HG02885 (cell line): Measurements from ENCODE around the gene SENP8.
"Not testable (repeated sequence)": the region's sequence is repeated elsewhere in the genome, so short reads cannot be mapped to it uniquely, and the experiment has no call there.

ENCODE experiments used
- ATAC-seq: cut with Tn5 transposase; IDR thresholded peaks from one replicate; pipeline ENCODE4 v1.9.1; 2021; ENCODE audit warnings: mild to moderate bottlenecking; ENCODE audit not compliant: unreplicated experiment, poor library complexity

SENP8 gene

GRCh38 chr15:72154316-72154715, 36.1 kb downstream of the SENP8 start:
- ATAC-seq = no peak

- no peak for ATAC-seq
Observed at GRCh38 chr15:72155003-72155621, 36.9 kb downstream of the SENP8 start.

GRCh38 chr15:72155635-72156616, 37.7 kb downstream of the SENP8 start:
- peak; percentile 47 for ATAC-seq

- no peak for ATAC-seq
Observed at GRCh38 chr15:72156928-72157327, 38.7 kb downstream of the SENP8 start.

GRCh38 chr15:72160696-72161245, 42.6 kb downstream of the SENP8 start:
- no peak for ATAC-seq

GRCh38 chr15:72161361-72162132, 43.3 kb downstream of the SENP8 start:
- no peak for ATAC-seq

GRCh38 chr15:72162569-72162968, 44.4 kb downstream of the SENP8 start:
- ATAC-seq = no peak

- no peak for ATAC-seq
Observed at GRCh38 chr15:72163719-72164118, 45.5 kb downstream of the SENP8 start.

GRCh38 chr15:72166716-72167417, 48.7 kb downstream of the SENP8 start:
- no peak for ATAC-seq

GRCh38 chr15:72167445-72167844, 49.2 kb downstream of the SENP8 start:
- no peak for ATAC-seq

- ATAC-seq = no peak
Observed at GRCh38 chr15:72168131-72168807, 50.1 kb downstream of the SENP8 start.

GRCh38 chr15:72168808-72169190, 50.6 kb downstream of the SENP8 start:
- no peak for ATAC-seq

- ATAC-seq = no peak
Observed at GRCh38 chr15:72169236-72169920, 51.2 kb downstream of the SENP8 start.

- ATAC-seq = no peak
Observed at GRCh38 chr15:72169921-72170611, 51.9 kb downstream of the SENP8 start.

- no peak for ATAC-seq
Observed at GRCh38 chr15:72170691-72171090, 52.5 kb downstream of the SENP8 start.

GRCh38 chr15:72171978-72172377, 53.8 kb downstream of the SENP8 start:
- not testable (repeated sequence) for ATAC-seq

GRCh38 chr15:72172796-72173195, 54.6 kb downstream of the SENP8 start:
- no peak for ATAC-seq

- ATAC-seq = no peak
Observed at GRCh38 chr15:72173401-72173800, 55.2 kb downstream of the SENP8 start.
